Measurements from ENCODE around the gene UGGT1.
"Not testable (repeated sequence)": the region's sequence is repeated elsewhere in the genome, so short reads cannot be mapped to it uniquely, and the experiment has no call there.

Gene UGGT1

GRCh38 chr2:128170776-128171175 is 79.8 kb downstream of the UGGT1 start:
- DNase-seq (ENCODE audit: low read depth in 2 of 2, low spot score in 1 of 2): no peak

- DNase-seq (ENCODE audit: low read depth in 2 of 2, low spot score in 1 of 2): no peak
These were observed 81.2 kb downstream of the UGGT1 start for GRCh38 chr2:128172191-128172590.

GRCh38 chr2:128174067-128174466 is 83.1 kb downstream of the UGGT1 start:
- DNase-seq (ENCODE audit: low read depth in 2 of 2, low spot score in 1 of 2): not testable (repeated sequence)

GRCh38 chr2:128177315-128177714 is 86.3 kb downstream of the UGGT1 start:
- no peak for DNase-seq (ENCODE audit: low read depth in 2 of 2, low spot score in 1 of 2)

GRCh38 chr2:128178149-128178649 is 87.2 kb downstream of the UGGT1 start:
- DNase-seq (ENCODE audit: low read depth in 2 of 2, low spot score in 1 of 2): no peak

- peak in 1 of 2 donors; percentile 9 for DNase-seq (ENCODE audit: low read depth in 2 of 2, low spot score in 1 of 2)
These were observed 87.9 kb downstream of the UGGT1 start for GRCh38 chr2:128178650-128179460.

- no peak for DNase-seq (ENCODE audit: low read depth in 2 of 2, low spot score in 1 of 2)
These were observed 88.4 kb downstream of the UGGT1 start for GRCh38 chr2:128179461-128179755.

GRCh38 chr2:128180031-128180430 is 89.0 kb downstream of the UGGT1 start:
- DNase-seq (ENCODE audit: low read depth in 2 of 2, low spot score in 1 of 2): no peak

GRCh38 chr2:128185576-128185975 is 94.6 kb downstream of the UGGT1 start:
- DNase-seq (ENCODE audit: low read depth in 2 of 2, low spot score in 1 of 2): no peak

GRCh38 chr2:128187032-128187654 is 96.1 kb downstream of the UGGT1 start:
- no peak for DNase-seq (ENCODE audit: low read depth in 2 of 2, low spot score in 1 of 2)

GRCh38 chr2:128195435-128195984 is 104.5 kb downstream of the UGGT1 start:
- no peak for DNase-seq (ENCODE audit: low read depth in 2 of 2, low spot score in 1 of 2)

- DNase-seq (ENCODE audit: low read depth in 2 of 2, low spot score in 1 of 2): no peak
These were observed 105.0 kb downstream of the UGGT1 start for GRCh38 chr2:128196026-128196425.

GRCh38 chr2:128196471-128196931 is 105.5 kb downstream of the UGGT1 start:
- no peak for DNase-seq (ENCODE audit: low read depth in 2 of 2, low spot score in 1 of 2)

GRCh38 chr2:128197059-128197458 is 106.1 kb downstream of the UGGT1 start:
- no peak for DNase-seq (ENCODE audit: low read depth in 2 of 2, low spot score in 1 of 2)

- no peak for DNase-seq (ENCODE audit: low read depth in 2 of 2, low spot score in 1 of 2)
These were observed 107.7 kb downstream of the UGGT1 start for GRCh38 chr2:128198656-128199055.

GRCh38 chr2:128199141-128199540 is 108.1 kb downstream of the UGGT1 start:
- DNase-seq (ENCODE audit: low read depth in 2 of 2, low spot score in 1 of 2): no peak

- DNase-seq (ENCODE audit: low read depth in 2 of 2, low spot score in 1 of 2): no peak
These were observed 111.8 kb downstream of the UGGT1 start for GRCh38 chr2:128202791-128203190.

- DNase-seq (ENCODE audit: low read depth in 2 of 2, low spot score in 1 of 2): no peak
These were observed 115.2 kb downstream of the UGGT1 start for GRCh38 chr2:128206245-128206644.

GRCh38 chr2:128208023-128208422 is 117.0 kb downstream of the UGGT1 start:
- DNase-seq (ENCODE audit: low read depth in 2 of 2, low spot score in 1 of 2): no peak

- not testable (repeated sequence) for DNase-seq (ENCODE audit: low read depth in 2 of 2, low spot score in 1 of 2)
These were observed 117.8 kb downstream of the UGGT1 start for GRCh38 chr2:128208631-128209324.

GRCh38 chr2:128214251-128214650 is 123.3 kb downstream of the UGGT1 start:
- DNase-seq (ENCODE audit: low read depth in 2 of 2, low spot score in 1 of 2): no peak
